Measurements from ENCODE around the gene FSTL3.

The FSTL3 gene

DNA sequence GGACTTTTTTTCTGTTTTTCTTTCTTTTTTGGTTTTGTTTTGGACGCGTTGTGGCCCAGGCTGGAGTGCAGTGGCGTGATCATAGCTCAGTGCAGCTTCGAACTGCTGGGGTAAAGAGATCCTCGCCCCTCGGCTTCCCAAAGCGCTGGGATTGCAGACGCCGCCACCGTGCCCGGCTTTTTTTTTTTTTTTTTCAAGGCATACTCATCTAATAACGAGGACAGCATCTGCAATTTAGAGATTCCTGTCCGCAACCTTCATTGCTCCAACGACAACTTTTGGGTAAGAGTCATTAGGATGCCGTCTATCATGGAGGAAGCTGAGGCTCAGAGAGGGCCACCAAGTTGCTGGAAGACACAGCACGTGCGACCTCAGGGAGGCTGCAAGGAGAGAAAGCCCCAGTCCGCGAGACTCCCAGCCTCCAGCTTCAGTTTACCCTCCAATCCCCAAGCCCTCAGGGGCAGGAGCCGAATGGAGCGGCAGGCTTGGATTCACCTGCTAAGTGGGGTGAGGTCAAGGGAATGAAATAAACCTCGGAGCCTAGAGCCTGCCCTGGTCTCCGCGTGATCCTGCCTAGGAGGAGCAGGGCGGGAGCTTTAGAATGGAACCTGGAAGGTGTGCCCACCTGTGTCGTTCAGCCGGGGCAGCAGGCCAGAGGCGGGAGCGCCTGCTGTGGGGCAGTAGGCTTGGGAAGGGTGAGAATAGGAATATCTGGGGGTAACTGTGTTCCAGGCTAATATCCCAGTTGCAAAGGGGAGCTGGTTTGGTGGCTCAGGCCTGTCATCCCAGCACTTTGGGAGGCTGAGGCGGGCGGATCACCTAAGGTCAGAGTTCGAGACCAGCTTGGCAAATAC is 42.2 kb upstream of the FSTL3 start:
- TF ChIP-seq, protein P1, sequence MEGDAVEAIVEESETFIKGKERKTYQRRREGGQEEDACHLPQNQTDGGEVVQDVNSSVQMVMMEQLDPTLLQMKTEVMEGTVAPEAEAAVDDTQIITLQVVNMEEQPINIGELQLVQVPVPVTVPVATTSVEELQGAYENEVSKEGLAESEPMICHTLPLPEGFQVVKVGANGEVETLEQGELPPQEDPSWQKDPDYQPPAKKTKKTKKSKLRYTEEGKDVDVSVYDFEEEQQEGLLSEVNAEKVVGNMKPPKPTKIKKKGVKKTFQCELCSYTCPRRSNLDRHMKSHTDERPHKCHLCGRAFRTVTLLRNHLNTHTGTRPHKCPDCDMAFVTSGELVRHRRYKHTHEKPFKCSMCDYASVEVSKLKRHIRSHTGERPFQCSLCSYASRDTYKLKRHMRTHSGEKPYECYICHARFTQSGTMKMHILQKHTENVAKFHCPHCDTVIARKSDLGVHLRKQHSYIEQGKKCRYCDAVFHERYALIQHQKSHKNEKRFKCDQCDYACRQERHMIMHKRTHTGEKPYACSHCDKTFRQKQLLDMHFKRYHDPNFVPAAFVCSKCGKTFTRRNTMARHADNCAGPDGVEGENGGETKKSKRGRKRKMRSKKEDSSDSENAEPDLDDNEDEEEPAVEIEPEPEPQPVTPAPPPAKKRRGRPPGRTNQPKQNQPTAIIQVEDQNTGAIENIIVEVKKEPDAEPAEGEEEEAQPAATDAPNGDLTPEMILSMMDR (IDR thresholded peaks at IDR 0.05; ENCODE audit: control extremely low read depth, extremely low read depth, low read depth, missing control alignments): no peak
- DNase-seq (ENCODE audit: extremely low spot score): no peak
- POLR2A ChIA-PET: interaction anchor here (0.7 to 1.0 kb wide), 2 partner anchors 17 to 46 kb away, joined by 3 read pairs; no protein-coding TSS in a partner anchor
- CTCF ChIA-PET: interaction anchor here (1.0 kb wide), 1 partner anchor 29 kb away, joined by 3 read pairs; the partner anchor contains the start of gene RNF126

GRCh38 chr19:634975-635652 is 41.1 kb upstream of the FSTL3 start:
- TF ChIP-seq, protein P1 (IDR thresholded peaks at IDR 0.05; ENCODE audit: control extremely low read depth, extremely low read depth, low read depth, missing control alignments): no peak
- POLR2A ChIA-PET: no interaction called here
- no peak for DNase-seq (ENCODE audit: extremely low spot score)
- CTCF ChIA-PET: no interaction called here

GRCh38 chr19:638906-639252 is 37.3 kb upstream of the FSTL3 start:
- no peak for DNase-seq (ENCODE audit: extremely low spot score)
- CTCF ChIA-PET: no interaction called here
- TF ChIP-seq, protein P1 (IDR thresholded peaks at IDR 0.05; ENCODE audit: control extremely low read depth, extremely low read depth, low read depth, missing control alignments): no peak
- POLR2A ChIA-PET: no interaction called here

- peak; percentile 97 for DNase-seq (ENCODE audit: extremely low spot score)
- ChIA-PET POLR2A (no interaction called here), CTCF (no interaction called here)
- TF ChIP-seq, protein P1 (IDR thresholded peaks at IDR 0.05; ENCODE audit: control extremely low read depth, extremely low read depth, low read depth, missing control alignments): no peak
Observed at GRCh38 chr19:639253-640160, 36.7 kb upstream of the FSTL3 start, which contains the start of gene FGF22. FGF22 (plus strand) TSS chr19:639879; CDS start chr19:639926, 47 bp downstream.

DNA sequence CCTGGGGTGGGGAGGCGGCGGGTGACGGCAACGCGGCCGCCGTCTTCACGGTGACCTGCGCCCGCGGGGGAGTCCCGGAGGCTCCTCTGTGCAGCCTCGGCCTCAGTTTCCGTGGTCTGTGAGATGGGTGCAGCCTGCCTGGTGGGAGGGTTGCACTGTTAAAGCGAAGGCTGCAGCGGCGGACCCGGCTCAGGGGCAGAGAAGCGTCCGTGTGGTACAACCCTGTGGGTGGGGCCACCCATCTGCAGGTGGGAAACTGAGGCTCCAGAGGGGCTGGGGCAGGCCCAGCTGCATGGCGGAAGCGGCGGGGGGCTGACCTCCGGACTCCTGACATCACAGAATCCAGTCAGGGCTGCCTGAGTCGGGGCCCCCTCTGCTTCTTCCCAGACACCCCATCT is 36.0 kb upstream of the FSTL3 start:
- ChIA-PET CTCF (no interaction called here), POLR2A (no interaction called here)
- TF ChIP-seq, protein P1 (IDR thresholded peaks at IDR 0.05; ENCODE audit: control extremely low read depth, extremely low read depth, low read depth, missing control alignments): no peak
- DNase-seq (ENCODE audit: extremely low spot score): no peak

GRCh38 chr19:640606-641189 is 35.5 kb upstream of the FSTL3 start:
- DNase-seq (ENCODE audit: extremely low spot score): no peak
- CTCF ChIA-PET: no interaction called here
- POLR2A ChIA-PET: no interaction called here
- TF ChIP-seq, protein P1 (IDR thresholded peaks at IDR 0.05; ENCODE audit: control extremely low read depth, extremely low read depth, low read depth, missing control alignments): no peak
